Panc1 (cell line): ENCODE results near the gene RPS14. TPM values are rescaled to one million over a fixed set of nuclear protein-coding genes. Genes with fewer than 3 reads are reported as not detected.

Source experiments
- ATAC-seq: fragments of 200-7000 bp; cut with Tn5 transposase; 2 replicates; pipeline ENCODE4 v1.9.1; 2020; ENCODE audit warnings: mild to moderate bottlenecking, moderate library complexity
- Bru-seq: library from RNA; stranded (reverse); fragments of 400-500 nt; gene quantifications from one replicate; lab custom pipeline; 2021; lab: Mats Ljungman, UMichigan
- BruChase-seq, 2 experiments: library from RNA; stranded (reverse); fragments of 400-500 nt; gene quantifications; one replicate each; lab custom pipeline; 2021; lab: Mats Ljungman, UMichigan
- BruUV-seq: library from RNA; stranded (reverse); fragments of 400-500 nt; replicated peaks from 2 replicates; lab custom pipeline; 2021; lab: Mats Ljungman, UMichigan
- CTCF ChIA-PET: fragments of 300-600 bp; sonication (Branson Sonifier 250); formaldehyde crosslinking; loops from one replicate; lab custom pipeline; 2022; ENCODE audit warnings: antibody characterized with exemption; lab: Charles Lee
- POLR2A ChIA-PET: fragments of 300-600 bp; sonication (Branson Sonifier 250); formaldehyde crosslinking; loops from one replicate; lab custom pipeline; 2022; ENCODE audit warnings: antibody characterized with exemption; lab: Charles Lee
- DNase-seq: peaks from one replicate; pipeline ENCODE4 v3.0.0-alpha.2; 2010; ENCODE audit warnings: low read depth, low spot score
- H3K27ac ChIP-seq: 2 replicates; pipeline ENCODE4 v1.5.1; 2011; ENCODE audit warnings: mild to moderate bottlenecking, low read length, inconsistent platforms
- H3K27me3 ChIP-seq: fragments of 200-500 bp; sonication (Bioruptor generic); 2 replicates; pipeline ENCODE4 v1.6.0; 2014; ENCODE audit warnings: low read length, inconsistent platforms; ENCODE audit not compliant: control insufficient read depth, insufficient read depth
- H3K36me3 ChIP-seq: fragments of 200-500 bp; sonication (Bioruptor generic); 2 replicates; pipeline ENCODE4 v1.5.1; 2014; ENCODE audit warnings: inconsistent platforms, mild to moderate bottlenecking, low read length, moderate library complexity; ENCODE audit not compliant: control insufficient read depth, insufficient read depth
- H3K4me1 ChIP-seq: 2 replicates; pipeline ENCODE4 v1.5.1; 2011; ENCODE audit warnings: inconsistent platforms, mild to moderate bottlenecking, low read length, moderate library complexity; ENCODE audit not compliant: control insufficient read depth, insufficient read depth
- H3K4me3 ChIP-seq, 2 experiments: 2 replicates each; pipeline ENCODE4 v1.5.1; 2011 to 2012; ENCODE audit warnings: low read depth in 2 of 2, low read length in 2 of 2, mild to moderate bottlenecking in 2 of 2, inconsistent platforms in 1 of 2, moderate library complexity in 1 of 2
- H3K9me3 ChIP-seq: fragments of 200-500 bp; sonication (Bioruptor generic); 2 replicates; pipeline ENCODE4 v1.5.1; 2014; ENCODE audit warnings: low read depth, mild to moderate bottlenecking, inconsistent platforms, low read length, moderate library complexity; ENCODE audit not compliant: control insufficient read depth, insufficient read depth
- POLR2AphosphoS5 ChIP-seq: IDR thresholded peaks from 2 replicates; pipeline ENCODE4 v1.6.1; 2012; ENCODE audit warnings: mild to moderate bottlenecking, low read depth, low read length, moderate library complexity
- SIN3A ChIP-seq: IDR thresholded peaks from 2 replicates; pipeline ENCODE4 v1.6.1; 2012; ENCODE audit warnings: low read depth, mild to moderate bottlenecking, low read length, moderate library complexity, borderline replicate concordance; ENCODE audit not compliant: insufficient read depth
- TCF7L2 ChIP-seq: IDR thresholded peaks from 2 replicates; pipeline ENCODE4 v1.6.1; 2011; ENCODE audit warnings: mild to moderate bottlenecking, low read depth, low read length, inconsistent platforms
- in situ Hi-C: cut with HindIII; loops from 2 replicates; pipeline ENCODE4 v1.10.0; 2016; ENCODE audit warnings: low sequenced_read_pairs, low pct_unique_long_range_greater_than_20kb
- intact Hi-C: fragments of 100-400 bp; cut with micrococcal nuclease; formaldehyde crosslinking; loops from one replicate; pipeline ENCODE4 v1.10.0; 2022; ENCODE audit not compliant: unreplicated experiment
- long read RNA-seq: library from polyadenylated mRNA; unstranded; transcript quantifications from one replicate; pipeline ENCODE4 v2.0.0, GENCODE V29; 2021; ENCODE audit not compliant: unreplicated experiment
- polyA plus RNA-seq: library from polyadenylated mRNA; unstranded; fragments of >200 nt; gene quantifications from one replicate; pipeline ENCODE4 v1.2.1, GENCODE V29; 2012; ENCODE audit warnings: missing spikeins; ENCODE audit not compliant: insufficient read length
- total RNA-seq: library from RNA; stranded (reverse); gene quantifications from one replicate; pipeline ENCODE4 v1.2.1, GENCODE V29; 2021; ENCODE audit not compliant: unreplicated experiment
- TF ChIP-seq, protein P1 (sequence below), 2 experiments: IDR thresholded peaks; 2 replicates each; pipeline ENCODE4 v1.6.1; 2011 to 2012; ENCODE audit warnings: low read depth in 2 of 2, control low read depth in 1 of 2, low read length in 1 of 2, mild to moderate bottlenecking in 1 of 2, moderate library complexity in 1 of 2; ENCODE audit not compliant: insufficient read depth in 1 of 2
- TF ChIP-seq, protein P2 (sequence below): fragments of 450-650 bp; IDR thresholded peaks from 2 replicates; pipeline ENCODE4 v1.5.1; 2017; ENCODE audit warnings: mild to moderate bottlenecking

The RPS14 gene
- 1,959 TPM for total RNA-seq
- 1,891 TPM for polyA plus RNA-seq
- Bru-seq, nascent RNA, result percentile 99 among the genes with signal in this experiment
- percentile 99 among the genes with signal in this experiment for BruChase-seq, experiment 1, labeled RNA remaining after a 2-hour chase
- percentile 99 among the genes with signal in this experiment for BruChase-seq, experiment 2, labeled RNA remaining after a 6-hour chase
- long read RNA-seq, transcript RPS14-203 (5 exons, 569 nt), result major isoform, 742 of 1,298 reads
- long read RNA-seq, transcript RPS14-201 (5 exons, 712 nt), result minor isoform, 118 of 1,298 reads
- long read RNA-seq, transcript RPS14-202 (5 exons, 2,314 nt), result minor isoform, 40 of 1,298 reads
- long read RNA-seq, transcript RPS14-205 (3 exons, 3,119 nt), result minor isoform, 148 of 1,298 reads
- long read RNA-seq, partial matches to known transcripts, result 184 of 1,298 reads
- long read RNA-seq, other reads (novel, unspliced or antisense), result 64 of 1,298 reads

DNA sequence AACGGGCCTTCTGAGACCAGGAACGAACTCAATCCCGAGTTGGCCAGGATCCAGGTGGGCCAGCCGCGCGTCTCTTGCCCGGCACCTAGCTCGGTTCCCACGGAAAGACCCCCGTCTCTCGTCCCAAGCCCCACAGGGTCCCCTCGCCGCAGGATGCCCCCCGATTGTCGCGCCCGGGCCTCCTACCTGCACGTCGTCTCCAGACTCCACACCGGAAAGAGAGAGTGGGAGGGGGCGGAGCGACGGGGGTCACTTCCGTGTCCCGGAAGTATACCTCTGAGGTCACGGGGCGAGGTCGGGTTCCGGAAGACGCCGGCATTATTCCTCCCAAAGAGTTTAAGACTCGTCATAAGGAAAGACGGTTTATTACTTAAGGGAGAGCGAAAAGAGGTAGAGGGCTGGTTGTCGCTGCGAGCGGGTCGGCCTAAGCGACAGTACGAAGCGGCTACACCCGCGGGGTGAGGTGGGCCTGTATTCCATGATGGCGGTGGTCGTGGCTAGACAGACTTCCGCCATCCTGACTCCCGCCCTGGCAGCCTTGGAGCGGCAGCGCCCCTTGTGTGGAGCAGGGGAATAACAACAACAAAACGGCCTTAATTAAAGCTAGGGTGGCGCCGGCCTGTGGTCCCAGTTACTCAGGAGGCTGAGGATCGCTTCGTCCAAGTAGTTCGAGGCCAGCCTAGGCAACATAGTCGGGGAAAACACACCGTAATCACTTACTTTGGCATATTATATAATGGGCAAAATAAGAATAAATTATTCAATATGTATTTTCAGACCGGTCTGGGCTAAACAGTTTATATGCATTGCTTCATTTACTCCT is at the start of gene RPS14:
TSS of gene RPS14 (minus strand) at position 223 of the 823 bp plus-strand sequence. CDS start 2,006 bp downstream, outside the sequence.
- POLR2A ChIA-PET, result interaction anchor here (0.7 to 1.0 kb wide), 2 partner anchors 24 to 193 kb away, joined by 3 read pairs; no protein-coding TSS in a partner anchor
- Histone ChIP-seq H3K27me3 (no peaks in the 10 kb centered on the region), H3K27ac (peak within 1 kb of the TSS; percentile 99), H3K9me3 (no peaks in the 10 kb centered on the region), H3K36me3 (peaks cover 38% of the 10 kb centered on the region), H3K4me1 (peaks cover 20% of the 10 kb centered on the region), H3K4me3 (peak within 1 kb of the TSS; percentile 90 to 99)
- intact Hi-C loops (no loop called here), in situ Hi-C loops (no loop called here)
- TF ChIP-seq, protein P1, sequence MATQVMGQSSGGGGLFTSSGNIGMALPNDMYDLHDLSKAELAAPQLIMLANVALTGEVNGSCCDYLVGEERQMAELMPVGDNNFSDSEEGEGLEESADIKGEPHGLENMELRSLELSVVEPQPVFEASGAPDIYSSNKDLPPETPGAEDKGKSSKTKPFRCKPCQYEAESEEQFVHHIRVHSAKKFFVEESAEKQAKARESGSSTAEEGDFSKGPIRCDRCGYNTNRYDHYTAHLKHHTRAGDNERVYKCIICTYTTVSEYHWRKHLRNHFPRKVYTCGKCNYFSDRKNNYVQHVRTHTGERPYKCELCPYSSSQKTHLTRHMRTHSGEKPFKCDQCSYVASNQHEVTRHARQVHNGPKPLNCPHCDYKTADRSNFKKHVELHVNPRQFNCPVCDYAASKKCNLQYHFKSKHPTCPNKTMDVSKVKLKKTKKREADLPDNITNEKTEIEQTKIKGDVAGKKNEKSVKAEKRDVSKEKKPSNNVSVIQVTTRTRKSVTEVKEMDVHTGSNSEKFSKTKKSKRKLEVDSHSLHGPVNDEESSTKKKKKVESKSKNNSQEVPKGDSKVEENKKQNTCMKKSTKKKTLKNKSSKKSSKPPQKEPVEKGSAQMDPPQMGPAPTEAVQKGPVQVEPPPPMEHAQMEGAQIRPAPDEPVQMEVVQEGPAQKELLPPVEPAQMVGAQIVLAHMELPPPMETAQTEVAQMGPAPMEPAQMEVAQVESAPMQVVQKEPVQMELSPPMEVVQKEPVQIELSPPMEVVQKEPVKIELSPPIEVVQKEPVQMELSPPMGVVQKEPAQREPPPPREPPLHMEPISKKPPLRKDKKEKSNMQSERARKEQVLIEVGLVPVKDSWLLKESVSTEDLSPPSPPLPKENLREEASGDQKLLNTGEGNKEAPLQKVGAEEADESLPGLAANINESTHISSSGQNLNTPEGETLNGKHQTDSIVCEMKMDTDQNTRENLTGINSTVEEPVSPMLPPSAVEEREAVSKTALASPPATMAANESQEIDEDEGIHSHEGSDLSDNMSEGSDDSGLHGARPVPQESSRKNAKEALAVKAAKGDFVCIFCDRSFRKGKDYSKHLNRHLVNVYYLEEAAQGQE (IDR thresholded peaks at IDR 0.05; ENCODE audit: insufficient read depth in 1 of 2, low read depth in 2 of 2, low read length in 1 of 2), result no peak
- peak; percentile 98 for TF ChIP-seq POLR2AphosphoS5
- TF ChIP-seq SIN3A, result 0 out of 2 replicates have a peak, but pooled peaks have one; percentile 8
- TF ChIP-seq TCF7L2, result 0 out of 2 replicates have a peak, but pooled peaks have one; percentile 25
- TF ChIP-seq, protein P2, sequence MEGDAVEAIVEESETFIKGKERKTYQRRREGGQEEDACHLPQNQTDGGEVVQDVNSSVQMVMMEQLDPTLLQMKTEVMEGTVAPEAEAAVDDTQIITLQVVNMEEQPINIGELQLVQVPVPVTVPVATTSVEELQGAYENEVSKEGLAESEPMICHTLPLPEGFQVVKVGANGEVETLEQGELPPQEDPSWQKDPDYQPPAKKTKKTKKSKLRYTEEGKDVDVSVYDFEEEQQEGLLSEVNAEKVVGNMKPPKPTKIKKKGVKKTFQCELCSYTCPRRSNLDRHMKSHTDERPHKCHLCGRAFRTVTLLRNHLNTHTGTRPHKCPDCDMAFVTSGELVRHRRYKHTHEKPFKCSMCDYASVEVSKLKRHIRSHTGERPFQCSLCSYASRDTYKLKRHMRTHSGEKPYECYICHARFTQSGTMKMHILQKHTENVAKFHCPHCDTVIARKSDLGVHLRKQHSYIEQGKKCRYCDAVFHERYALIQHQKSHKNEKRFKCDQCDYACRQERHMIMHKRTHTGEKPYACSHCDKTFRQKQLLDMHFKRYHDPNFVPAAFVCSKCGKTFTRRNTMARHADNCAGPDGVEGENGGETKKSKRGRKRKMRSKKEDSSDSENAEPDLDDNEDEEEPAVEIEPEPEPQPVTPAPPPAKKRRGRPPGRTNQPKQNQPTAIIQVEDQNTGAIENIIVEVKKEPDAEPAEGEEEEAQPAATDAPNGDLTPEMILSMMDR, result peak; percentile 98
- ATAC-seq (peak; percentile 97), DNase-seq (peak; percentile 91)
- CTCF ChIA-PET, result interaction anchor here (0.6 to 0.7 kb wide), 2 partner anchors 26 to 39 kb away, joined by 5 to 9 read pairs; no protein-coding TSS in a partner anchor
- TSS peak; percentile 99 for BruUV-seq

DNA sequence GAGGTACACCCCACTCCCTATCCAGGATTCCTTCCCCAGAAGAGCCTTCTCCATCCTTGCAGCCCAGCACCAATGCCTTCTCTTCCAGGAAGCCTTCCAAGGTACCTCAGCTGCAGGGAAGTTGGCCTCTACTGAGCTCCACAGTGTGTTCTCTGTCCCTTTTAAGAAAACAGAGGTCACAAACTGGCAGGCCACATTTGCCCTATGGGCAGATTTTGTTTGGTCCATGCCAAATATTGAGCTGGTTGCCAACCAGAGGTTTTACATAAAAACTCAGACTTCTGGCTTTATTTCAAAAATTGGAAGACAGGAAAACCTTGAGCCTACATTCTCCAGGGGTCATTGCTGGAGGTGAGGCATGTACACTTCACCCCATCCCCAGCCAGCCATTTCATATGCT is 49.4 kb upstream of the RPS14 start:
- Histone ChIP-seq H3K36me3 (no peaks in the 10 kb centered on the region), H3K27me3 (no peaks in the 10 kb centered on the region), H3K9me3 (no peaks in the 10 kb centered on the region), H3K27ac (peak overlapping the region; percentile 93), H3K4me3 (no peak overlapping the region; a peak in 1 of 4 replicates), H3K4me1 (peaks cover 80% of the 10 kb centered on the region)
- TF ChIP-seq TCF7L2 (no peak), SIN3A (no peak), POLR2AphosphoS5 (no peak)
- TF ChIP-seq, protein P2, result no peak
- DNase-seq (no peak), ATAC-seq (no peak)
- ChIA-PET POLR2A (interaction anchor here (0.9 kb wide), 1 partner anchor 14 kb away, joined by 3 read pairs; no protein-coding TSS in a partner anchor), CTCF (interaction anchor here (0.5 to 0.8 kb wide), 2 partner anchors 9 to 348 kb away, joined by 3 read pairs; no protein-coding TSS in a partner anchor)
- no TSS peak for BruUV-seq
- intact Hi-C loops, result no loop called here
- in situ Hi-C loops, result no loop called here
